Neural crest cell (in vitro differentiated cells): ENCODE data around the gene ARHGEF10L. TPM values are rescaled to one million over a fixed set of nuclear protein-coding genes. Genes with fewer than 3 reads are reported as not detected.
A peak's percentile ranks its signal among the peaks of the same experiment; 100 is the strongest.

Source experiments
- DNase-seq: peaks from one replicate; pipeline ENCODE4 v3.0.0; 2021; ENCODE audit warnings: low read depth, mixed read lengths, low spot score
- H3K27ac Mint-ChIP-seq: one replicate; pipeline ENCODE4 v1.8.0; 2021; ENCODE audit warnings: mild to moderate bottlenecking, mixed read lengths; ENCODE audit not compliant: unreplicated experiment
- H3K27me3 Mint-ChIP-seq: 2 replicates; pipeline ENCODE4 v1.8.0; 2021; ENCODE audit warnings: low read depth, mild to moderate bottlenecking, mixed read lengths
- H3K36me3 Mint-ChIP-seq: 2 replicates; pipeline ENCODE4 v1.8.0; 2021; ENCODE audit warnings: low read depth, mild to moderate bottlenecking, mixed read lengths
- H3K4me1 Mint-ChIP-seq: 2 replicates; pipeline ENCODE4 v1.8.0; 2021; ENCODE audit warnings: mixed read lengths
- H3K4me3 Mint-ChIP-seq: one replicate; pipeline ENCODE4 v1.8.0; 2021; ENCODE audit warnings: mild to moderate bottlenecking, mixed read lengths
- H3K9me3 Mint-ChIP-seq: 2 replicates; pipeline ENCODE4 v1.8.0; 2021; ENCODE audit warnings: mixed read lengths
- total RNA-seq: library from RNA; stranded (reverse); gene quantifications from 2 replicates; pipeline ENCODE4 v1.2.1, GENCODE V29; 2021
- TF ChIP-seq, protein P1 (sequence below): fragments of 200-600 bp; sonication (generic); conservative IDR thresholded peaks from 2 replicates; pipeline ENCODE4 v1.5.0; 2021; ENCODE audit warnings: antibody characterized with exemption, mild to moderate bottlenecking

The ARHGEF10L gene
- total RNA-seq, 1 donor from 2014 or later, result 22.2 TPM

DNA sequence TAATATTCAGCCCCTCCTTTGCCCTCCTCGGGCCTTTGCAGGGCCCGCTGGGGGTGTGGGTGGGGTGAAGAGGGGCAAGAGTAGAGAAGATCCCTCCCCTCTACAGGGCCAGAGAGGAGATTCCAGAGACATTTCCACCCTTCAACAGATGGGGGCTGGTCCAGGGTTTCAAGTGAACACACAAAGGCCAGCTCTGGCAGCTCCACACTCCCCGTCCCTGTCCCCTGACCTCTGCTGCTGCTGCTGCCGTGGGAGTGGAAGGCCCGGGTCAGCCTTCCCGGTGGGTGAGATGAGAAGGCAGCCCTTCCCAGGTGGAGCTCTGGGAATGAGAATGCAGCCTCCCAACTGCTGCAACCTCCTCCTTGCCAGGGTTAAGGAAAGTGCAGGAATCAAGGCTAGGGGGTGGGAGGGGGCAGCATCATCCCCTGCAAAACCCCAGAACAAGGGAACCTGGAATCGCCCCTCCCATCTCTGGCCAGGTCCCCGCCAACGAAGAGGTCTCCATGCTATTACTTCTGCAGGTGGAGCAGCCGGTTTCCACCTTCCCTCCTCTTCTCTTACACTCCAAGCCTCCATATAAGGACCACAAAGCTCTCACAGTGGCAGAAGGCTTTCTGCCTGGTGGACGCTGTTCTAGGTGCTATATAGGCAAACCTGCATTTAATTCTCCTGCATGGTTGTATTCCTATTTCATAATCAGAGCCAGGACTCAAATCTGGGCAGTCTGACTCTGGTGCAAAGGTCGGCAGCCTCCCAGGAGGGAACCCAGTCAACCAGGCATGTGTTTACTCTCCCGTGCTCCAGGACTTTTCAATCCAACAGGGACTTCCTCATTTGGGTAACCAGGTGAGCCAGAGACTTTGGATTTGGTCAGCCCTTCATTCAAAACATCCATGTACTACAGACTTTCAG lies 22.9 kb upstream of the ARHGEF10L start:
- H3K4me3 Mint-ChIP-seq, result no peak overlapping the region
- no peaks in the 10 kb centered on the region for H3K36me3 Mint-ChIP-seq
- H3K9me3 Mint-ChIP-seq, result no peaks in the 10 kb centered on the region
- no peak overlapping the region for H3K27ac Mint-ChIP-seq
- H3K4me1 Mint-ChIP-seq, result peaks cover 11% of the 10 kb centered on the region
- H3K27me3 Mint-ChIP-seq, result no peaks in the 10 kb centered on the region
- TF ChIP-seq, protein P1, sequence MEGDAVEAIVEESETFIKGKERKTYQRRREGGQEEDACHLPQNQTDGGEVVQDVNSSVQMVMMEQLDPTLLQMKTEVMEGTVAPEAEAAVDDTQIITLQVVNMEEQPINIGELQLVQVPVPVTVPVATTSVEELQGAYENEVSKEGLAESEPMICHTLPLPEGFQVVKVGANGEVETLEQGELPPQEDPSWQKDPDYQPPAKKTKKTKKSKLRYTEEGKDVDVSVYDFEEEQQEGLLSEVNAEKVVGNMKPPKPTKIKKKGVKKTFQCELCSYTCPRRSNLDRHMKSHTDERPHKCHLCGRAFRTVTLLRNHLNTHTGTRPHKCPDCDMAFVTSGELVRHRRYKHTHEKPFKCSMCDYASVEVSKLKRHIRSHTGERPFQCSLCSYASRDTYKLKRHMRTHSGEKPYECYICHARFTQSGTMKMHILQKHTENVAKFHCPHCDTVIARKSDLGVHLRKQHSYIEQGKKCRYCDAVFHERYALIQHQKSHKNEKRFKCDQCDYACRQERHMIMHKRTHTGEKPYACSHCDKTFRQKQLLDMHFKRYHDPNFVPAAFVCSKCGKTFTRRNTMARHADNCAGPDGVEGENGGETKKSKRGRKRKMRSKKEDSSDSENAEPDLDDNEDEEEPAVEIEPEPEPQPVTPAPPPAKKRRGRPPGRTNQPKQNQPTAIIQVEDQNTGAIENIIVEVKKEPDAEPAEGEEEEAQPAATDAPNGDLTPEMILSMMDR, result no peak
- DNase-seq, result no peak

DNA sequence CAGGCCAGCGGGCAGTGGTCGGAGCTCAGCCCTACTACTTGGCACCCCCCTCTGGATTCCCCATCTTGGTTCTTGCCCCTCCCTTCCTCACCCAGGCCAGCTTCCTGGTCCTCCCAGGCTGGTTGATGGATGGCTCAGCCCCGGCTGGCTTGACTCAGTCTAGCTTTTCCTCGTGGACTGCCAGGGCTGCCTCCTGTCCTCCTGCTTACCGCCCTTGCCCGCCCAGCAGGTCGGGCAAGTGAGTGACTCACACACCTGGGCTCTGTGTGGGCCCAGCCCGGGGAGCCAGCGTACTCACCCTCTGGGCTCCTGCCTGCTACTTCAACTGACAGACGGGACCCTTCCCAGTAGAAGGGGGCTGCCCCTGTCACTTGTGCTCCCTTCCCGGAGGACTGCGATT lies 19.5 kb upstream of the ARHGEF10L start:
- H3K9me3 Mint-ChIP-seq, result no peaks in the 10 kb centered on the region
- H3K4me3 Mint-ChIP-seq, result no peak overlapping the region
- DNase-seq, result no peak
- peaks cover 18% of the 10 kb centered on the region for H3K4me1 Mint-ChIP-seq
- TF ChIP-seq, protein P1, result no peak
- H3K36me3 Mint-ChIP-seq, result no peaks in the 10 kb centered on the region
- no peak overlapping the region for H3K27ac Mint-ChIP-seq
- no peaks in the 10 kb centered on the region for H3K27me3 Mint-ChIP-seq

DNA sequence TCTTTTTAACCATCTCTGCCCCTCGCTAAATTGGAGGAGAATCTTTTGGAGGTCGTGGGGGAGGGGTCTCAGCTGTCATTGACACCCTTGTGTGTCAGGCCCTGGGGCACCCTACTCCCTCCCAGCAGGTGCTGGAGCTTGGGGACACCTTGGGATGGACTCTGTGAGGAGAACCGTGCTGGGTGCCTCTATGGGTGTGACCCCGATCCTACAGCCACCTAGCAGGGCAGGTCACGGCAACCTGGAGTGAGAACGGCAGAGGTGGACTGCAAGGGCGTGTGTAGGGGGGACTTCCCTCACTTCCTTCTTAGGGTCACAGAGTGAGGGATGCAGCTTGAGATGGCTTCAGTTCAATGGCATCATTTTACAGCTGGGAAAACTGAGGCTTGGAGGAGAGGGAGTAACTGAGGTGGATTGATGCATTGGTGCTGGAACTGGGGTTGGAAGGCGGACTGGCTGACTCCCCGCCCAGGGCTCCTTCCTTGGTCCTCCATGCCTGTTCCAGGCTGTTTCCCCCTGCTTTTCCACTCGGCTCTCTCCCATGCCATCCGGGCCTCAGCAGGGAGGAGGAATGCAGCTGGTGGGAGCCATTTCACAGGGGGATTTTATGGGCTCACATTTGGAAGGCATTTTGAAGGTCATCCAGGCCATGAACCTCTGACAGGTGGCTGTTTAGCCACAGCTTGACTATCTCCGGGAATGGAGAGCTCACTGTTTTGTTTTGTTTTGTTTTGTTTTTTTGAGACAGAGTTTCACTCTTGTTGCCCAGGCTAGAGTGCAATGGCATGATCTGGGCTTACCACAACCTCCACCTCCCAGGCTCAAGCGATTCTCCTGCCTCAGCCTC lies 18.8 kb upstream of the ARHGEF10L start:
- Mint-ChIP-seq H3K4me3 (no peak overlapping the region), H3K36me3 (no peaks in the 10 kb centered on the region), H3K9me3 (no peaks in the 10 kb centered on the region), H3K27ac (no peak overlapping the region), H3K4me1 (peaks cover 20% of the 10 kb centered on the region), H3K27me3 (no peaks in the 10 kb centered on the region)
- TF ChIP-seq, protein P1, result no peak
- DNase-seq, result no peak

DNA sequence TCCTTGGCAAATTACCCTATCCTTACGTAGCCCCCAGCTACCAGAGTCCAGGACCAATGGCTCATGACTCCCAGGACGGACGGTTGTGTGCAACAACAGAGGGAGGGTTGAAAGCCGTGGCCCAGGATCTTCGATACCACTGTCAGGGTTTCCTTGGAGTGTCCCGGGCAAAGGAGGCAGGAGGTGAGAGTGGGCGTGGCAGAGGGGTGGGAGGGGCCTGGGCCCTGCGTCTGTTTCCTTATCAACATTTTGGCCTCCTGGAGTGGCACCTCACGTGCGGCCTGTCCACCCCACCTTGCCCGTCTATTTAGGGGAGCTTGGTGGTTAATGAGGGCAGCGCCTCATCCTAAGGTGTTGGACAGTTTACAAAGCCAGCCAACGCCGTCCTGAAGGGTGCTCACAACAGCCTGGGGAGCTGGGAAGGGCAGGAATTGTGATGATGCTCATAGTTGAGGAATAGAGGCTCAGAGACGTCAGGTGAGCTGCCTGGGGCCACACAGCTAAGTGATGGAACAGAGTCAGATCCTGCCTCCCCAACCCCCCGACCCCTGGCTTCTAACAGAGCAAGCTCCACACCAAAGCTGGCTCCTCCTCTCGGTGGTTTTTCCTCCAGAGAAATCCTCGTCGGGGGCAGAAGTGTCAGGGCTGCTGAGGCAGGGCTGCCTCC lies 17.4 kb upstream of the ARHGEF10L start:
- TF ChIP-seq, protein P1, result no peak
- H3K27me3 Mint-ChIP-seq, result no peaks in the 10 kb centered on the region
- no peak overlapping the region for H3K4me3 Mint-ChIP-seq
- no peak for DNase-seq
- H3K27ac Mint-ChIP-seq, result no peak overlapping the region
- peaks cover 10% of the 10 kb centered on the region for H3K4me1 Mint-ChIP-seq
- H3K9me3 Mint-ChIP-seq, result no peaks in the 10 kb centered on the region
- no peaks in the 10 kb centered on the region for H3K36me3 Mint-ChIP-seq

DNA sequence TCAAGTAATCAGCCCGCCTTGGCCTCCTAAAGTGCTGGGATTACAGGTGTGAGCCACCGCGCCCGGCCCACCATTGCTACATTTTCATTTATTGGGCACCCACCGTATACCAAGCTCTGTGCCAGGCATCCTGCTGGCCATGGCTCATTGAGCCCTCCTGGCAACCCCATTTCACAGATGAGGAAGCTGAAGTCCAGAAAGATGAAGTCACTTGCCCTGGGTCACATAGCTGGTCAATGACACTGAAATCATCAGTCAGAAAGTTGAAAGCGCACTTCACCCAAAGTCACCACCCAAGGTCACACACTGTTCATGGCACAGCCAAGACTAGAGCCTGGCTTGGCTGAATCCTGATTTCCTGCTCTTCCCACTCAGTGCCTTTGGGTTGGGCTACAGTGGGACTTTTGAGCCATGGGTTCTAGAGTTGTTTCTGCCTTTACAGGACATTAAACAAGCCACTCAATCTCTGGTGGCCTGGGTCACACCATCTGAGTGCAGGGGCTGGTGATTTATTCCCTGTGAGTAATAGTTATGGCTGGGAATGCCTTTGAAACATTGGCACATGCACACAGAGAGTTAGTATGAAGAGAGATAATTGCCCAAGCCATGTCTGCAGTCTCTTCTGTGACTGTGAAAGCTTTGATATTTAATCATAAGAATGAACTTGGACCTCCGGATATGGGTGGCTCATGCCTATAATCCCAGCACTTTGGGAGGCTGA lies 16.0 kb upstream of the ARHGEF10L start:
- TF ChIP-seq, protein P1, result no peak
- no peaks in the 10 kb centered on the region for H3K9me3 Mint-ChIP-seq
- peaks cover 19% of the 10 kb centered on the region for H3K4me1 Mint-ChIP-seq
- H3K27ac Mint-ChIP-seq, result peak overlapping the region; percentile 72
- H3K4me3 Mint-ChIP-seq, result no peak overlapping the region
- no peaks in the 10 kb centered on the region for H3K27me3 Mint-ChIP-seq
- no peak for DNase-seq
- H3K36me3 Mint-ChIP-seq, result no peaks in the 10 kb centered on the region
